Activated T-cell treated with anti-CD3 and anti-CD28 coated beads for 24 hours (primary cell): Measurements from ENCODE around the gene USP47.
A peak's percentile ranks its signal among the peaks of the same experiment; 100 is the strongest.

Experiments used
- DNase-seq: peaks from one replicate; pipeline ENCODE4 v3.0.0-alpha.2; 2020; ENCODE audit warnings: low read depth

Gene USP47

DNA sequence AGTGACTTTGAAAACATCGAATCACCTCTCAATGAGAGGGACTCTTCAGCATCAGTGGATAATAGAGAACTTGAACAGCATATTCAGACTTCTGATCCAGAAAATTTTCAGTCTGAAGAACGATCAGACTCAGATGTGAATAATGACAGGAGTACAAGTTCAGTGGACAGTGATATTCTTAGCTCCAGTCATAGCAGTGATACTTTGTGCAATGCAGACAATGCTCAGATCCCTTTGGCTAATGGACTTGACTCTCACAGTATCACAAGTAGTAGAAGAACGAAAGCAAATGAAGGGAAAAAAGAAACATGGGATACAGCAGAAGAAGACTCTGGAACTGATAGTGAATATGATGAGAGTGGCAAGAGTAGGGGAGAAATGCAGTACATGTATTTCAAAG is 100.9 kb downstream of the USP47 start:
- DNase-seq: no peak

DNA sequence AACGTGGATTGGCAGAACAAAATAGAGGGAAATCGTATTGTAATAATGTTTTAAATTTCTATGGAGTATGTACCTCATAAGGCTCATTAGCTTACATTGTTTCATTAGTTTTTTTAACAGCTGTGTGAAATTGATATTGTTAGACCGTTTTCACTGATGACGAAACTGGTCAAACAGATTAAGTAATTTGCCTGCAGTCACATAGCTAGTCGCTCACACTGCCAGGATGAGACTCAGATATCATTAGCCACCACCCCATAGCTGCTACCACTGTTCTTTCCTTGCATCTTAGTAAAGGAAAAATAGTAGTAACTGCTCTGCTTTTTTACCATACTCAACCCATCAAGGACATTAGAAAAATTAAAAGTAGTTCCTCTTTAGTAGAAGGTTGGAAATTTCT is 102.7 kb downstream of the USP47 start:
- DNase-seq: no peak

DNA sequence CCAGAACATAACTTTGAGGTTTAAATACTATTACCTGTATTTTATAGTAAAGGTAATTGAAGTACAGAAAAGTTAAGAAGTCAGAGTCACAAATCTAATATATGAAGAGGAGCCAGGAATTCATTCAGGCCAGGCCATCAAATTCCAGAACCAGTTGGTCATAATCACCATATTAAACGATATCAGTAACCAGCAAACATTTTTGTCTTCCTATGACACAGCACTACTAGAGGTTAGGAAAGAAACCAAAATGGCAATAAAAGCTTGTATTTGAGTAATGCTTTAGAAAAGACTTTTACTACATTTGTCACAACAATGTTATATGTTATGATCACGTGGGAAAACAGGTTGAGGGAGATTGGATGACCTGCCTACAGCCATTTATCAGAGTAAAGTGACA is 104.4 kb downstream of the USP47 start:
- no peak for DNase-seq

DNA sequence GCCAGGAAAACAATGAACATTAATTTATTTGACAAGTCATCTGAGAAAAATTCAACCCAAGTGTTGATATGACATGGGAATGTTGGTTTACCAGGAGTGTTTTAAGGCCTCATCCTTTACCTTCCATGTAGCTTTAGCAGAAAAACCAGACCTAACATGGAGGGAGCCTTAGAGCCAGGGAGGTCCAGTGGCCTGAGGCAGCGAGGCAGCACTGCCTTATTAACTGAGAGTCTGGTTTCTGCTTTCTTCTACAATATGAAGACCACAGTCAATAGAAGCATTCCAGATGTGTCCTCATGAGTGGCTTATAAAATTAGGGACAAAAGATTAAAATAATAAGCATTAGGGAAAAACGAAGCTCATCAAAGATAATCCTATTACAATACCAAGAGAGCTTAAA is 105.1 kb downstream of the USP47 start:
- no peak for DNase-seq

DNA sequence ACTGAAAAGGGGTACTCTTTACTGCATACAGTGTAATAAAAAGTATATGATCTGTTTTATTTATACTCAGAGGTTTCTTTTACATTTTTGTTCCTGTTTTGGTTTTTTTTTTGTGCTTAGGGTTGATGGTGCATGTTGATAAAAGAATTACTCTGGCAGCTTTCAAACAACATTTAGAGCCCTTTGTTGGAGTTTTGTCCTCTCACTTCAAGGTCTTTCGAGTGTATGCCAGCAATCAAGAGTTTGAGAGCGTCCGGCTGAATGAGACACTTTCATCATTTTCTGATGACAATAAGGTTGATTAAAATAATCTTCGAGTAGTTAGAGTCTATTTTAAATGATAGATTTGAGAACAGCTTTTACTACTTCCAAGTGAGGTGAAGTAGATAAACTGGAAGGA is 106.1 kb downstream of the USP47 start:
- no peak for DNase-seq

DNA sequence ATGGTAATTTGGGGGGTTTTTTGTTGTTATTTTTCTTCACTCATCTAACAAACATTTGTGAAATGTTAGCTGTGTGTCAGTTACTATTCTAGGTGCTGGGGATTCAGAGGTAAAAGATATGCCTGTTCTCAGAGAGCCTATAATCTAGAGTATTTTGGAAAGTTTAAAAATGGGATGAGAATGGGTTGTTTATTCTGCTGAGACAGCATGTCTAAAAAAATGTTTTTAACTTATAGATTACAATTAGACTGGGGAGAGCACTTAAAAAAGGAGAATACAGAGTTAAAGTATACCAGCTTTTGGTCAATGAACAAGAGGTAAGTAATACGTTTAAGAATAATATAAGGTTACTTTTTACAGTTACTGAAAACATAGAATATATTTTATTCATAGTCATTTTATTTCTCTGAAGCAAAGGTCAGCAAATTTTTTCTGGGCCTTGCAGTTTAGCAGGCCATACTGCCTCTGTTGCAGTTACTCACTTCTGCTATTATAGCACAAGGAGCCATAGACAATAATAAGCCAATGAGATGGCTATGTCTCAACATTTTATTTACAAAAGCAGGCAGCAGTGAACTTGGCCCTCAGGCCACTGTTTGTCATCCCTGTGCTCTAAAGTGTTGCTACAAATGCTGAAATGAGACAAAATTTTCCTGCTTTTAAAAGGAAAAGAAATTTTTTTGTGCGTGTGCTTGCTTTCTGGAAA is 106.6 kb downstream of the USP47 start:
- DNase-seq: no peak

DNA sequence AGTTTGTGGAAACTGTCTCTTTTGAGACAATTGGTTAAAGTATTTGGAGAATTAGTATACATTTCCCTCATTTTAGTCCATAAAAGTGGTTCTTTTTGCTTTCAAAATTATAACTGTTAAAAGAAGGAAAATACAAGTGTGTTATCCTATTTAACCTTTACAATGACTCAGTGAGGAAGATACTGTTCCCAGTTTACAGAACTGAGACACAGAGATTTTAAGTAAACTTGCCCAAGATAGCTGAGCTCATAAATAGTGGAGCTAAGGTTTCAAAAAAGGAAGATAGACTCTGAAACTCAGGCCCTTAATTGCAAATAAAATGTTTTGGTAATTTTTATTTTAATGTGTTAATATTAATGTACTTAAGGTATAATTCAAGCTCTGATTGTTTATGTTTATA is 107.7 kb downstream of the USP47 start:
- no peak for DNase-seq

DNA sequence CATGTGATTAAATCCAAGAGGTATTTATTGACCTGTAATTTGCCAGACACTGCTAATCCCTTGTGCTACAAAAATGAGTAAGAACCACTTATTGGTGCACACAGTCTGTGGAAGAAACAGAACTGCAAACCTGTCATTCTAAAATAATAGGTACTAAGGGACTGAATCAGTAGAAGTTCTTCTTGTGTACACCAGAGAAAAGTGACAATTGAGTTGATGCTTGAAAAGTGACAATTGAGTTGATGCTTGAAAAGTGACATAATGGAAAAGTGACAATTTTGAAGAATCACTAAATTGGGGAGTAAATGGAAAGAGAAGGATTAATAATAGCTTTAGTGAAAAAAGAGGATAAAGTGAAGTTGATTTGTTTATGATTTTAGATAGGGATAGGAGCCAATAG is 110.3 kb downstream of the USP47 start:
- DNase-seq: no peak

DNA sequence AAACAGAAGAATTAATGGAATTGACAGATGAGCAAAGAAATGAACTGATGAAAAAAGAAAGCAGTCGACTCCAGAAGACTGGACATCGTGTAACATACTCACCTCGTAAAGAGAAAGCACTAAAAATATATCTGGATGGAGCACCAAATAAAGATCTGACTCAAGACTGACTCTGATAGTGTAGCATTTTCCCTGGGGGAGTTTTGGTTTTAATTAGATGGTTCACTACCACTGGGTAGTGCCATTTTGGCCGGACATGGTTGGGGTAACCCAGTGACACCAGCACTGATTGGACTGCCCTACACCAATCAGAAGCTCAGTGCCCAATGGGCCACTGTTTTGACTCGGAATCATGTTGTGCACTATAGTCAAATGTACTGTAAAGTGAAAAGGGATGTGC is 114.2 kb downstream of the USP47 start:
- no peak for DNase-seq

DNA sequence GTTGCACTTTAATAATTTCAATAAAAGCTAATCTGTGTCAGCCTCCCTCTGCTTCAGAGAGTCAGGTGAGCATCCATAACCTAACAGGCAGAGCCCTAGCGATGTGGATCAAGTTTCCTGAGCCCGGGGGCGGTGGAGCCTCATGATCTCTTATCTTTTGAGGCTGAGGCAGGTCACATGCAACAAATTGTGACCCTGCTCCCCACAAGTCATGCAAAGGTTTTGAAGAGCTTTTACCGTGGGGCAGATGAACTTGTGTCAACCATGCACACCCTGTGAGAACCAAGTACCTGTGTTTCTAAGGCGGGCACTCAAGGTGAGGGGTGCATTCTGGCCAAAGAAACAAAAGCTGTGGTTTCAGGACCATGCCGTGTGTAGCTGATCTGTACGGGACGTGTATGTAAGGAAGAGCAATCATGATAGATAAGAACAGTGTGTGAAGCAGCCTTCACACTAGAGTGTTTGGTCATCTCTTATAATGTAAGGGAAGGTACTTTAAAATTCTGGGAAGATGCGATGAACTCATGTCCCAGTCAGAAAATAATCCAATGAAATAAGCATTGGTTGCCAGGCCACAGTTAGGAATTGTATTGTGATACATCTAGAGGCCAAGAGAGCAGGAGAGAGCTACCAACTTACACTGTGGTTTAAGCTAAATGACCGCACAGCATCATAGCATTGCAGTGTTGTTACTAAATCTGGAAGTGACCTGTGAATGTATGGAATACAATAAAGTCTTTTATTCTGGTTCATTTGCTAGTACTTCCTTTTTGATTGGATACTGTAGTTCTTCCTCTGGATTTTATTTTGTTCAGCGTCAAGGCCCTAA is 116.8 kb downstream of the USP47 start:
- no peak for DNase-seq

DNA sequence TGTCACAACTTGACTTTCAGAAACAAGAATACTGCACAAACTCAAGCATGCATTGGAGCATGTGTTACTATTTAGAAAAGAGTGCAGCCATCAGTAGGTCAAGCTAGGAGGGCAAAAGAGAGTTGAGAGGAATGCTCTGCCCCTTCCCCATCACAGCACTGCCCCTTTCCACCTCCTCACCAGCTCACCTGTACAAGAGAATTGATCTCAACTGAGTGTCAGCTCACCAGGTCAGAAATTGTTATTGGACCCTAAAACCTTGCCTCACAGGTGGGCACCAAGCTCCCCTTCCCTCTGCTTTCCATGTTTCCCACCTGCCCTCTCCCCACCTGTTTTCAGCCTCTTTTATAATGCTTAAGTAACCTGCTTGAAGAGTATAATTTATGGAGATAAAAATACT is 117.8 kb downstream of the USP47 start:
- no peak for DNase-seq

DNA sequence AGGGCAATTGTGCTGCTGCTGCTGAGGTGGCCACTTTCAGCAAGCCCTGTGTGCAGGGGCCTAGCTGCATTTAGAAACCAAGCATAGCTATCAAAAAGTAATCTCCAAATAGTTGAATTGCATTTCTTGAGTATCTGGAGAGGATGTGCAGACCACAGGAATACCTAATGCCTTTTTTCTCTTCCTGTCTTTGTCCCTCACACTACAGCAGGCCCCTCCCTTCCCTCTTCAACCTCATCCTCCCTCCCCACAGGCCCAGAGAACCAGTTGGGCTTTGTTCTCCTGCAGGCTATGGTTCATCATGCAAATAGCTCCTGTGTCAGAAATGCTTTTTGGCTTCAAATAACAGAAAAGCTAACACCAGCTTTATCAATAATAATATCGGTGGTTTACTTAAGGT is 118.9 kb downstream of the USP47 start:
- DNase-seq: no peak

DNA sequence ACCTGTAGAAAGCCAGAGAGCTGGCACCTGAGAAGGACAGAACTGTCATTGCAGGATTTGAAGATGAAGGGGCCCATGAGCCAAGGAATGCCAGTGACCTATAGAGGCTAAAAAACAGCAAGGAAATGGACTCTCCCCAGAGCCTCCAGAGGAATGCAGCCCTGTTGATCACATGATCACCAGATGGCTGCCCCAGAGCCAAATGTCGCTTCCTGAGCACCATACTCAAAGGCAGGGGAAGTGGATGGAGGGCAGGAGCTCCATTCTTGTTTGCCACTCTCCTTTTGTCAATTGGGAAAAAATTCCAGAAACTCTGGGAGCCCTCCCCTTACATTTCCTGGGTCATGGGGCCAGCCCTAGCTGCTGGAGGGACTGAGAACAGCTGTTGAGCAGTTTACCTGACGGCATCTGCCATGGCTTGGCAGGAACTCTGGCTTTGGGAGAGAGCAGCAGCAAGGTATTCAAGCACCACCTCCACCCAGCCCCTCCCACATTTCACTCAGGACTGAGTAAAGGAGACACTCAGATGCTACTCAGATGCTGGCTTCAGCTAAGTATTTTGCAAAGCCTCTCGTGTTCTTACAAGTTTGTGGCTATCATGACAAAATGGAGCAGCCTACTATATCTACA is 119.7 kb downstream of the USP47 start:
- DNase-seq: no peak

DNA sequence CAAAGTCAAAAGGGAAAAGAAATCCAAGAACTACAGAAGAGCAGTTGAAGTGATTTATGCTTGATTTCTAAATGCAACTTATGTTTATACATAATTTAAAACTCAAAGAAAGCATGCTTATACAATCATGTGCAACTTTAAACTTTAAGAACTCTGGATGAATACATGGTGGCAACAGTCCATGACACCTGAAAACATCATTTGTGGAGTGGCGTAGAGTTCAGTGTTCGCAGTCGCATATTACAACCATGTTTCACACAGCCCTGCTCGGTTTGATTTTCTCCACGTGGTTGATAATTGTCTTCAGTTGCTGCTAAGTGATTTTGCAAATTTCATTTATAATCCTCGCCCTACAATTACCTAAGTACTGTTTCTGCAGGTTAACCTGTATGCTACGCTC is 121.3 kb downstream of the USP47 start:
- DNase-seq: no peak

DNA sequence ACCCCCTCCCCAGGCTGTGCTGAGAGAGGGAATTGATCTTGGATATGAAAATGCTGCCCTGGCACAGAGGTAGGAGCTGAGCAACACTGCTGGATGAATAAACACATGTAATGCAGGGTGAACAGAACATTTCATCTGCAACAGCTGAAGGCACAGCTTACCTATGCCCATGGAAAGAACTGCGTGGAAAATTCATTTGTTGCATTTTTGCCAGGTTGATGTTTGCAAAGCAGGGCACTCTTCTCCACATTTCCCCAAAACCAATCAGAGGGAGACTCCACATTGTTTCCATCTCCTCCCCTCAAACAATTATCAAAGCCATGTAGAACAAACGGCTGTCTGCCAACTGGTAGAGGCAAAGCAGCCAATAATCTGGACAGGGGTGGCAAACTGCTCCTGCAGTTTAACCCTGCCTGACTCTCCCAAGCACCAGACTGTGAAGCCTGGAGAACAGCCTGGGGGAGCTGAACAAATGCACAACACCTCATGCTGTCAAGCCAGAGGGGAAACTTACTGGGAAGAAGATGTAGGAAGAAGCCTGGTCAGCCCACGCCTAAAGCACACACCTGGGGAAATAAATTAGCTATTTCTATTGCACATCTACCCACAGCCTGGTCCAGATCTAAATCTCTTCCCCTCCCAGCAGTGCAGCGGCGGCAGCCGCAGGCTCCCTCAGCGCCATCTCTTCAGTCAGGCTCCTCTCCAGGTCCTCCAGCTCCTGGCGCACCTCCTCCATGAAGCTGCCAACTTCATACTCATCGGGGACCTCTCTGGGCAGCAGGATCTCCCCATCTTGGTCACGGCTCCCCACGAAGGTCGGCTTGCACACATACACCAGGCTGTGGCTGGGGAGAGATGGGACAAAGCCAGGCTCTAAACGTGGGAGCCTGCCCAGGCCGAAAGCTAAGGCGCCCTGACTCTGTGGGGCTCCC is 122.3 kb downstream of the USP47 start:
- no peak for DNase-seq

DNA sequence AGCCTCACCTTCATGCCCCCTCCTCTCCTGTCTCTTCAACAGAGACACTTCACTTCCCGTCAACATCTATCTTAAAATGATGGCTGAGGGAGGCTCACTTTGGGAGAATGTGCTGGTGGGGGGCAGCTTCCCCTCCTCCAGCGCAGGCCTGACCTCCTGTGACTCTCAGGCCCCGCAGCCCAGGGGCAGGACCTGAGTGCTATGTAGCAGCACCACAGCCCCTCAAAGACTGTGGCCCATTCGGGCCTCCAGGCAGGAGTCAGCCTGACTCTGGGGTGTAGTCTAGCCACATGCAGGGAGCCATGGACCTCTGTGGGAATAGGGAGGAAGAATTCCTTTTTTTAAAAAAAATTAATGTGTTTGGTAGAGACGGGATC is 123.0 kb downstream of the USP47 start:
- DNase-seq: no peak

DNA sequence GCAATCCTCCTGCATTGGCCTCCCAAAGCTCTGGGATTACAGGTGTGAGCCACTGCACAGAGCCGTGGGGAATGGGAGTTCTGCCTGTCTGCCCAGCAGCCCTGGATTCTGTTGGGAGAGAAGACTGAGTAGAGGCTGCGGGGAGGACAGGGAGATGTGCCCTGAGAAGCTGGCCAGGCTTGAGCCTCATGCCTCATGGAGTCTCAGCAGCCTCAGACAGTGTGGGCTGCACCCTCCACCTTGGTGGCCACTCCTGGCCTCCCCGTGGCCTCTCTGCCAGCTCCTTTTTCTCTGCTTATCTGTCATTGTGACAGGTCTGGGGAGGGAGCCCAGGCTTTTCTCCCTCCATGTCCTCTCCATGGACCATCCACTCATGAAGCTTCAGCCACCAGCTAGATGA is 123.4 kb downstream of the USP47 start:
- no peak for DNase-seq

DNA sequence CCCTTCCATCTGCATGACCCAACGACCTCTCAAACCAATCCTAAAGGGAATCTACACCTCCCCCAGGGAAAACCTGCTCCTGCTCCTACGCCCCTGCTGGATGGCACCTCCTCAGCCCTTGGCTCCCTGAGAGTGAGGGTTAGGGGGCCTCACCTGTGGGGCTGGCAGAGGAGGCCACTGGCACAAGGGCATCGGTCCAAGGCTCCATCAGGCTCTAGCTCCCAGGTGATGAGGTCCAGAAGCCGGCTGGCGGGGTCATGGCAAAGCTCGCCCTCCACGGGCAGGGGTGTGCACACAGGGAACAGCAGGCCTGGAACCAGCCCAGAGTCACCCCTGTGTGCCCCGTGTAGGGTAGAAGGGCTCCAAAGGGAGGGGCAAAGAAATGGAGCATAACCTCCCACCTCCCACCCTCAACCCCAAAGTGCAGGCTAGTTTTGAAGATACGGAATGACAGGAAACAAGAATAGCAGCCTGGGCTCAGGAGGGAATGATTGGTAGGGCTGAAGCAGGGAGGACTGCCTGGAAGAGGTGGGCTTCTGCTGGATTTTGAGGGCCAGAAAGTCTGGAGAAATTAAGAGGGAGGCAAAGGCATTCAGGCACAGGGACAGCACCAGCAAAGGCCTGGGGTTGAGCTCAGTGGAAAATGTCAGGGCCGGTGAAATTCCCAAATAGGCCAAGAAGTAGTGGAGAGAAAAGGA is 124.0 kb downstream of the USP47 start:
- no peak for DNase-seq

DNA sequence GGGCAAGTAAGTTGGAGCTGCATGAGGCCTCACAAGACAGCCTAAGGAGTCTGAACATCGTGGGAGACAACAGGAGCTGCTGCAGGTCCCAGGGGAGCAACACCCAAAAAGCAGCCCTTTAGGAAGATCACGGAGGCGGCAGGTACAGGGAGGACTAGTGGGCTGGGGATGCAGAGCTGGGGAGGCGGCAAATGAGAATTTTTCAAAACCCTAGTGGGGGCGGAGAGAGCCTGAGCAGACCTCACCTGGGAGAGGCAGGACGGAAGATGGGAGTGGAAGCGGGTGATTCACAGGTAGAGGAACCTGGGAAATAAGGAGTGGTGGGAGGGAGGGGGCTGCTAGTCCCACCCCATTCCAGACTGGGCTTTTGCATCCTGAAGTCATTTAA is 124.6 kb downstream of the USP47 start:
- no peak for DNase-seq

DNA sequence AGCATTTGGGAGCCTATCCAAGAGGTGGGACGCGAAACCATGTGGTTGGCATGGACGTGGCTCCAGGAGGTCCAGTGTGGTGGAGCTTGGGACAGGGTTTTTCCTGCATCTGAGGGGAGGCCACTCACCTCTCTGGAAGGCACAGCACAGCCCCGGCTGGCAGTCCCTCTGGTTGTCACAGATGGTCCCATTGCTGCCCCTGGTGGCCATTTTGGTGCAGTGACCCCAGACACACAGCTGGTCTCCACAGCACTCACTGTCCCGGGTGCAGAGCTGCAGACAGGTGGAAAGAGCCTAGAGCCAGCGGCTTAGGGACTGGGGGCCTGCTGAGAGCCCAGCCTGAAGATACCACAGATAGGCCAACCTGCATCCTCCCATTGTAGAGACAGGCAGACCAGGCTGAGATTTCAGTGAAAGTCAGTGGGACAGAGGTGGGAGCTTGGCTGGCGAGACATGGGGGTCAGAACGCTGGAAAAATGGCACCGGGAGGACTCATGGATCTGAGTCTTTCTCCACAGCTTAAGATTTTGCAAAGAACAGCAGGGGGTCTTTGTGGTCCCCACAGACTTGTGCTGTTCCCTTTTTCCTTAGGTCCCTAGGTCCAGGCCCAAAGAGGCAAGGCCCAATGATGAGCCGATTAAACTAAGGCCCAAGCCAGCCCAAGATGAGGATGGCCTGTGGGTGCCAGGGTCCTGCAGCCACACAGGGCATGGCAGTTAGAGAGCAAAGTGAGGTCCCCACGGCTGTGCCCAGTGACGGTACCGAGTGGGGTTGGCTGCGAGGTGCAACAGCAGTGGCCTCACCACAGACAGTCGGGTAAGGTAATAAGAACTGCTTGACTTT is 125.3 kb downstream of the USP47 start:
- DNase-seq: peak; percentile 54
